Urinary bladder (tissue), 4 donors: ENCODE results near the gene GFRA1. TPM values are rescaled to one million over a fixed set of nuclear protein-coding genes. Genes with fewer than 3 reads are reported as not detected.
"Not testable (repeated sequence)": the region's sequence is repeated elsewhere in the genome, so short reads cannot be mapped to it uniquely, and the experiment has no call there.

Experiments used
- DNase-seq: peaks from one replicate; pipeline ENCODE4 v3.0.0-alpha.2; 2015; ENCODE audit errors: extremely low spot score
- H3K27ac ChIP-seq: one replicate; pipeline ENCODE4 v1.5.1; 2013; ENCODE audit warnings: low read depth, mild to moderate bottlenecking, moderate library complexity
- H3K36me3 ChIP-seq: one replicate; pipeline ENCODE4 v1.6.1; 2013; ENCODE audit warnings: mild to moderate bottlenecking, moderate library complexity; ENCODE audit not compliant: insufficient read depth
- H3K4me1 ChIP-seq: one replicate; pipeline ENCODE4 v1.6.1; 2013; ENCODE audit warnings: mild to moderate bottlenecking, moderate library complexity; ENCODE audit not compliant: insufficient read depth
- H3K4me3 ChIP-seq: one replicate; pipeline ENCODE4 v1.5.1; 2013; ENCODE audit warnings: low read depth, low read length
- WGBS: extraction: QIAGEN DNeasy Blood & Tissue Kit; methylation state at CpG from one replicate; pipeline ENCODE4 v1.1.7; 2013; 5-methylcytosine and 5-hydroxymethylcytosine counted together
- polyA plus RNA-seq: library from polyadenylated mRNA; stranded (reverse); fragments of 200-250 nt; gene quantifications from one replicate; pipeline ENCODE4 v1.2.3, GENCODE V29; 2013
- total RNA-seq: library from RNA; depleted of rRNA; stranded (reverse); fragments of >200 nt; gene quantifications from one replicate; pipeline ENCODE4 v1.2.3, GENCODE V29; 2014
- donor health status: healthy with polysubstance abuse.
- donor health status: healthy.

Gene GFRA1
- total and polyA plus RNA-seq, 2 donors = 24.2 to 60.9 TPM

GRCh38 chr10:116067825-116068224 lies 205.2 kb downstream of the GFRA1 start:
- no peak for DNase-seq
- 92% methylated on average over 7 of the region's 7 CpGs for WGBS
- Histone ChIP-seq H3K4me1 (peaks cover 1% of the 10 kb centered on the region), H3K27ac (no peak overlapping the region), H3K36me3 (no peaks in the 10 kb centered on the region), H3K4me3 (no peak overlapping the region)

DNA sequence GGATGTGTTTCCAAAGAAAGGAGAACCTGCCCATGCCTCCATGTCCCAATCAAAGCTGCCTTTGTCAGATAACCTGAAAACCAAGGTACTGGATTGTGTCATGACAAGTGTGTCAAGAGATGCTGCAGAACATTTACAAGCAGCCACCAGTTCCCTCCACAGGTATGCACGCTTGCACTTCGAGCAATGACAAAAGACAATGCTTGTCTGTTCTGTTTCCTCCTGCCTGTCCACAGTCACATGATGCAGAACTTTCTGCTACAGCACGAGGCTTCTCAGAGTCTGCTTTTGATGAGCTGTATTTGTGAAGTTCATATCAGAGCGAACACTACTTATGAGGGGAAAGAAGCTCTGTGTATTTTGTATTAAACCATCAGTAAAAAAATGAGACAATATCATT lies 209.9 kb downstream of the GFRA1 start:
- no peak for DNase-seq
- no peaks in the 10 kb centered on the region for H3K36me3 ChIP-seq
- 80% methylated on average over 4 of the region's 4 CpGs for WGBS
- no peak overlapping the region for H3K27ac ChIP-seq
- no peak overlapping the region for H3K4me3 ChIP-seq
- no peaks in the 10 kb centered on the region for H3K4me1 ChIP-seq

DNA sequence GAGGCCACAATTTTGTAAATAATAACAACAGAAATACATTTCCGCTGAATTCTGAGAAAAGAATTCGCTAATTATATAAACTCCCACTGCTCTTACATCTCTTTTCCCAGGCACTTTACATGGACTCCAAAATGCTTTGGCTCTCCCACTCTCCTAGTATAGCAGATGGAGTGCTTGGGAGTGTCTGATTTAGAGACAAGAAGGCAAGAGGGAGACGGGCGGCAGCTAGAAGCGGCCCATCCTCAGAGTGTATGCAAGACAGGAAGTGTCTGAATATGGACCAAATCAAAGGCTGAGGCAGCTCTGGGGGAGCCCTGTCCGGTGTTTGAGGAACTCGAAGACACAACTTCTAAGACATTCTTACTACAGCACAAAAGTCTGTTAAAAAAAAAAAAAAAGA lies 212.1 kb downstream of the GFRA1 start:
- WGBS = 89% methylated on average over 7 of the region's 7 CpGs
- no peak overlapping the region for H3K27ac ChIP-seq
- no peaks in the 10 kb centered on the region for H3K36me3 ChIP-seq
- H3K4me3 ChIP-seq = no peak overlapping the region
- no peak for DNase-seq
- no peaks in the 10 kb centered on the region for H3K4me1 ChIP-seq

GRCh38 chr10:116059320-116059719 lies 213.7 kb downstream of the GFRA1 start:
- WGBS = 91% methylated on average over 7 of the region's 7 CpGs
- no peak for DNase-seq
- no peak overlapping the region for H3K27ac ChIP-seq
- no peaks in the 10 kb centered on the region for H3K36me3 ChIP-seq
- H3K4me3 ChIP-seq = no peak overlapping the region
- no peaks in the 10 kb centered on the region for H3K4me1 ChIP-seq

DNA sequence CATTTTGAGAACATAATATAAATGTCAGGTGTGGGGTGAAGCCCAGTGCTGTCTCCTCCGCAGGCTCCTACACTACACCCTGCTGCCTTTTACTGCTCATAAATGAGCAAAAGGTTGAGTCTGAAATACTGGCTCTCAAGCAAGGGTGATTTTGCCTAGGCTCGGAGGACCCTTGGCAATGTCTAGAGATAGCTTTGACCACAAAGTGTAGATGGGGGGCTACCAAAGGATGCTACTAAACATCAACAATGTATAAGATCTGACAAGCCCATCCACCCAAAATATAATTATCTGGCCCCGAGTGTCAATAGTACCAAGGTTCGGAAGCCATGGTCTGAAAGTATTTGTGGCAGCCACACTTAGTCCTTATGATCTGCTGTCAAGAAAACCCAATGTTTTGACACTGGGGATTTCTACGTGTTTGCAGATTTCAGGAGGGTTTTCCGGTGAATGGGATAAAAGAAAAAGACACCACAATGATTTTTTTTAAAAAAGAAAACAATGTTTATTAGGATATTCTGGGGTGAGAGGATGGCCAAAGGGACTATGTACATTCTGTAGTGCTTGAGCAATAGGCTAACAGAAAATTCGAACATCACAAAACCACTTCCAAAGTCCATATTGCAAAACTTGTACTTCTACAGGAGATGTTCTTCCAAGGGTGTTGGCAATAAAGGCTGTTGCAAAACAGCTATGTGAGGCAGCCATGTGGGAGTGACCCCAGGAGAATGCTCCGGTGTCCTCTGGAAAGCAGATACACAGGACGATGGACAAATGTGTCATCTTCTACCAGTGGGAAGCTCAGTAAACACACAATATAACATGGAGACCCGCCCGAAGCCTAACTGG lies 216.3 kb downstream of the GFRA1 start:
- Histone ChIP-seq H3K27ac (no peak overlapping the region), H3K36me3 (no peaks in the 10 kb centered on the region), H3K4me1 (no peaks in the 10 kb centered on the region), H3K4me3 (no peak overlapping the region)
- no peak for DNase-seq
- 91% methylated on average over 11 of the region's 11 CpGs for WGBS

DNA sequence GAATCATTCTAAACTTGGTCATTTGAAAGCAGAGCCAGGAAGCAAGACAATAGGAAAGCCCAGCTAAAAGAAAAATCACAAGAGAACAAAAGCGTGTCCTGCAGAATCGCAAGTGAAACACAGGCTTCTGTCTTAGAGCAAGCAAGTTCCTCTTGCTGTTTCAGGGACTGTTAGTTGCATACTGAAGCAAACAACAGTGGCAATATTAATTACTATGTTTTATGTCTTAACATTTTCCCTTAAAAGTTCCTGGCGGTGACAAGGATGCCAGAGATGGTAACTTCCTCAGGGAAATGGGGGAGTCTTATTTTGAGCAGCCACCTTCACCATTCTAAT lies 217.1 kb downstream of the GFRA1 start:
- no peak for DNase-seq
- Histone ChIP-seq H3K4me3 (no peak overlapping the region), H3K4me1 (no peaks in the 10 kb centered on the region), H3K36me3 (no peaks in the 10 kb centered on the region), H3K27ac (no peak overlapping the region)
- 66% methylated on average over 3 of the region's 3 CpGs for WGBS

DNA sequence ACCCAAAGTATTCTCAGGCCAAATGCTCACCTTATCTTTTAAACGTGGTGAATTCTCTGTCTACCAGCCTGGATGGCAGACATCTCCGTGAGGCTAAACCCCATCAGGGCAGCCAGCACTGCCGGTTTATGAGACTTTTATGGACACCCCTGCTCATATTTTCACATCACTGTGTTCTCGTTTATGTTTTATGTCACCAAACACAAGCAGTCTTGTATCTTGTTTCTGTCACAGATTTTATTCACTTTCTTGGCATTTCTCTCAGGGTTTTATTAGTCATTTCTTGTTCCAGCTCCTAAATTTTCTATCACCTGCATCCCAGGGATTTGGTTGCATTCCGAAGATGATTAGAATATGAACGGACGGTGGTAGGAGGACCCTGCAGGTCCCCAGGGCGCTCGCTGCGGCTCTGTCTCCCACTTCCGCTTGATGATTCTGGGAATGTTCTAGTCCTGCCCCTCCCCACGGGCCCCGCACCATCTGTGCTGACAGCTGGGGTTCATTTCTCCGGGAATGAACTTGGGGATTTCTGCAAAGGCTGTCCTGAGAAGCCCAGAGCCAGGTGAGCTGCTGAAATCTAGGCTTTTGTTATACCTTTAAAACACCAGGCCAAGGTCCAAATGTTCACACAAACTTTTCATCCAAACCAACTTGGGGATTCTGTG lies 217.6 kb downstream of the GFRA1 start:
- Histone ChIP-seq H3K36me3 (no peaks in the 10 kb centered on the region), H3K27ac (no peak overlapping the region), H3K4me1 (no peaks in the 10 kb centered on the region), H3K4me3 (no peak overlapping the region)
- DNase-seq = no peak
- WGBS = 25% methylated on average over 14 of the region's 14 CpGs

- Histone ChIP-seq H3K36me3 (no peaks in the 10 kb centered on the region), H3K4me3 (no peak overlapping the region), H3K27ac (no peak overlapping the region), H3K4me1 (no peaks in the 10 kb centered on the region)
- no peak for DNase-seq
- WGBS = 81% methylated on average over 4 of the region's 4 CpGs
Observed at GRCh38 chr10:116053910-116054309, 219.1 kb downstream of the GFRA1 start.

DNA sequence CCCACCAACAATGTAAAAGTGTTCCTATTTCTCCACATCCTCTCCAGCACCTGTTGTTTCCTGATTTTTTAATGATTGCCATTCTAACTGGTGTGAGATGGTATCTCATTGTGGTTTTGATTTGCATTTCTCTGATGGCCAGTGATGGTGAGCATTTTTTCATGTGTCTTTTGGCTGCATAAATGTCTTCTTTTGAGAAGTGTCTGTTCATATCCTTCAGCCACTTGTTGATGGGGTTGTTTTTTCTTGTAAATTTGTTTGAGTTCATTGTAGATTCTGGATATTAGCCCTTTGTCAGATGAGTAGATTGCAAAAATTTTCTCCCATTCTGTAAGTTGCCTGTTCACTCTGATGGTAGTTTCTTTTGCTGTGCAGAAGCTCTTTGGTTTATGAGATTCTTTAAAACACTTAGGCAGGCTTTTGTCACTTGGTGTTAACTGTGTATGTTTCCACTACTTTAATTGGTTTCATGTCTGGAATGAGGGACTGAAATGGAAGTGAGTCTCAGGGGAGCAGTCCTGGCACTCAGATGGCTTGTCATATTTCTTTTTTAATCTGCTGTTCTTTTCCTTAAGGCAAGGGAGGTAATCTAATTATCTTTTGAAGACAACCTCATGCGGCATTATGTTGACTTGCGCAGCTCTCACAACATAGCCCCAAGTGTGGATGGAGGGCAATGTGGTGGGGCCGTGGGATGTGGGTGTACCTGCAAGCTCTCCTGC lies 219.8 kb downstream of the GFRA1 start:
- not testable (repeated sequence) for H3K4me3 ChIP-seq, H3K4me1 ChIP-seq, DNase-seq, H3K36me3 ChIP-seq, H3K27ac ChIP-seq
- WGBS = 77% methylated on average over 3 of the region's 3 CpGs

DNA sequence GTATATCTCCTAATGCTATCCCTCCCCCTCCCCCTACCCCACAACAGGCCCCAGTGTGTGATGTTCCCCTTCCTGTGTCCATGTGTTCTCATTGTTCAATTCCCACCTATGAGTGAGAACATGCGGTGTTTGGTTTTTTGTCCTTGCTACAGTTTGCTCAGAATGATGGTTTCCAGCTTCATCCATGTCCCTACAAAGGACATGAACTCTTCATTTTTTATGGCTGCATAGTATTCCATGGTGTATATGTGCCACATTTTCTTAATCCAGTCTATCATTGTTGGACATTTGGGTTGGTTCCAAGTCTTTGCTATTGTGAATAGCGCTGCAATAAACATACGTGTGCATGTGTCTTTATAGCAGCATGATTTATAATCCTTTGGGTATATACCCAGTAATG lies 220.5 kb downstream of the GFRA1 start:
- 100% methylated on average over 1 of the region's 3 CpGs for WGBS
- not testable (repeated sequence) for H3K4me3 ChIP-seq, H3K4me1 ChIP-seq, H3K27ac ChIP-seq, H3K36me3 ChIP-seq, DNase-seq

- WGBS = 82% methylated on average over 5 of the region's 5 CpGs
- Histone ChIP-seq H3K27ac (no peak overlapping the region), H3K36me3 (no peaks in the 10 kb centered on the region), H3K4me1 (no peaks in the 10 kb centered on the region), H3K4me3 (no peak overlapping the region)
- DNase-seq = no peak
Observed at GRCh38 chr10:116049974-116050304, 223.1 kb downstream of the GFRA1 start.

DNA sequence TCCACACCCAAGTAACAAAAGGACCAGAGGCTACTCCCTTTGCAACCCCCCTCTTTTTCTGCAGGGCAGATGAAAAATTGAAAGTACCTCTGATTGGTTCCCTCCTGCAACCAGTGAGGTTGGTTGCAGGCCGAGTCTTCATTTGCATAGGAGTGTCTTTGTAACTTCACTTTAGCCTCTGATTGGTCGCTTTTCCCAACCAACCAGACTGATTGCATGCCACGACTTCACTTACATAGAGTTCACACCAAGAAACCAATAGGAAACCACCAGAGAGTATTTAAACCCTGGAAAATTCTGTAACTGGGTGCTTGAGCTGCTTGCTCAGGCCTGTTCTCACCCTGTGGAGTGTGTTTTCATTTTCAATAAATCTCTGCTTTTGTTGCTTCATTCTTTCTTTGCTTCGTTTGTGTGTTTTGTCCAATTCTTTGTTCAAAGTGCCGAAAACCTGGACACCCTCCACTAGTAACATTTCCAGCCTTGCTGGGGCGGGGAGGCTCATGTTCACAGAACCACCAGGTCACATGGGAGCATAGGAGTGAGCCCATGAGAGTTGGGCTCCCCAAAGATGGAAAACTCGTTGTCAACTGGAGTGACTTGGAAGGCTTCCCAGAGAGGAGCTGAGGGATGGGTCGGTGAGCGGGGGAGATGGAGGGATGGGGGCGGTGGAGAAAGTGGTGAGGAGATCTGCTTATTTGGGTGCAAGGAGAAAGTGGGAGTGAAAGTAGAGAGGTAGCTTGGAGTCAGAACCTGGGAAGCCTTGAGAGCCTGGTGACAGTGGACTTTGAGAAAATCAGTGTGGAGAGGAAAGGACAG lies 223.6 kb downstream of the GFRA1 start:
- 75% methylated on average over 10 of the region's 10 CpGs for WGBS
- no peaks in the 10 kb centered on the region for H3K36me3 ChIP-seq
- no peaks in the 10 kb centered on the region for H3K4me1 ChIP-seq
- no peak overlapping the region for H3K4me3 ChIP-seq
- DNase-seq = no peak
- H3K27ac ChIP-seq = no peak overlapping the region
